ENCODE measurements around the gene BRWD1. TPM values are rescaled to one million over a fixed set of nuclear protein-coding genes. Genes with fewer than 3 reads are reported as not detected.
"Not testable (repeated sequence)": the region's sequence is repeated elsewhere in the genome, so short reads cannot be mapped to it uniquely, and the experiment has no call there.

BRWD1 gene
- total RNA-seq, 2 experiments from 2014 or later = 16.5 to 18.2 TPM

DNA sequence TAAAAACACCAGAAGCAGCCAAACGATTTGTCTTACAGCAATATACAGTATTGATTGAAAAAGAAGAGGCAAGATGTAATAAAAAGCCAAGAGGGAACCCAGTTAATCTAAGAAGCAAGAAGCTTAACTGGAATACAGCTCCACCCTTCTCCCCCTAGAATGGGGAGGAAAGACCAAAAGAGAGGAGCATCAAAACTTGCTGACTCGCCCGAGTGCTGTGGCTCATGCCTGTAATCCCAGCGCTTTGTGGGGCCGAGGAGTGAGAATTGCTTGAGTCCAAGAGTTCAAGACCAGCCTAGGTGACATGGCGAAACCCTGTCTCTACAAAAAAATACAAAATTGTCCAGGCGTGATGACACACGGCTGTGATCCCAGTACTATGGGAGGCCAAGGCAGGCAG lies 32.2 kb downstream of the BRWD1 start:
- no peaks in the 10 kb centered on the region for H3K9me3 Mint-ChIP-seq
- DNase-seq = no peak
- peaks cover 6% of the 10 kb centered on the region for H3K36me3 Mint-ChIP-seq
- H3K27ac Mint-ChIP-seq = no peak overlapping the region
- no peak overlapping the region for H3K4me3 Mint-ChIP-seq
- no peaks in the 10 kb centered on the region for H3K27me3 Mint-ChIP-seq
- H3K4me1 Mint-ChIP-seq = peaks cover 5% of the 10 kb centered on the region

DNA sequence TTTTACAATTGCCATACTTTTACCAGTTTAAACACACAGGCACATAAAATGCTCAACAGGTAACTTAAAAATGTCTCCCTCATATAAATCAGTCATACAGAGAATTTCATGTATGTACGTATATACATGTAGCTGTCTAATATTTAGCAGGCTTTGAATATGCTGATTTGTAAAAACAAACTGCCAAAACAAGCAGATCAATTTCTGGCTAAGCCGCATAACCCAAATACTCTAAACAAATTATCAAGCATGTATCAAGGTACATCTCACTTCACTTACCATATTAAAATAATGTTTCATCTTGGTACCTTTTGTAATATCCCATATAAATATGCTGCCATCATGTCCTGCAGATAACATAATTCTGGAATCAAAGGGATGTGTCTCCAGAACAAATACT lies 43.8 kb downstream of the BRWD1 start:
- no peaks in the 10 kb centered on the region for H3K4me1 Mint-ChIP-seq
- H3K27me3 Mint-ChIP-seq = no peaks in the 10 kb centered on the region
- H3K27ac Mint-ChIP-seq = no peak overlapping the region
- no peak for DNase-seq
- H3K36me3 Mint-ChIP-seq = peaks cover 19% of the 10 kb centered on the region
- H3K9me3 Mint-ChIP-seq = no peaks in the 10 kb centered on the region
- no peak overlapping the region for H3K4me3 Mint-ChIP-seq

DNA sequence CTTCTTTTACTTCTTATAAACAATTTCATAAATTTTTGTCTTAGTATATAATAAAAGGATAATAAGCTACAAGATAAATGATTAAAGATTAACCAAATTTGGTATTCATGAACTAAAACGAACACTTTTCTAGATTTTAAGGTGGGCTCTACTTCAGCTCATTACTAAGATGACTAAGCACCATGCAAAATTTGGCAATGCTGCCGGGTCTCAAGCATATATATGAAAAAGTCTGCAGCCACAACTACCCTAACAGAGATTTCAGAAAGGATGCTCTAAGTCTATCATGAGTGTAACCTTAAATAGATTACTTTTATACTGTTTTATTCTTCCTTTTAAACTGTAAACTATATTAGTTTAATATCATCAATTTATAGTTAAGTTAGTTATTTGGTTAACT lies 47.8 kb downstream of the BRWD1 start:
- Mint-ChIP-seq H3K4me1 (peaks cover 6% of the 10 kb centered on the region), H3K27ac (no peak overlapping the region), H3K4me3 (no peak overlapping the region), H3K36me3 (peaks cover 20% of the 10 kb centered on the region), H3K27me3 (no peaks in the 10 kb centered on the region), H3K9me3 (no peaks in the 10 kb centered on the region)
- no peak for DNase-seq

DNA sequence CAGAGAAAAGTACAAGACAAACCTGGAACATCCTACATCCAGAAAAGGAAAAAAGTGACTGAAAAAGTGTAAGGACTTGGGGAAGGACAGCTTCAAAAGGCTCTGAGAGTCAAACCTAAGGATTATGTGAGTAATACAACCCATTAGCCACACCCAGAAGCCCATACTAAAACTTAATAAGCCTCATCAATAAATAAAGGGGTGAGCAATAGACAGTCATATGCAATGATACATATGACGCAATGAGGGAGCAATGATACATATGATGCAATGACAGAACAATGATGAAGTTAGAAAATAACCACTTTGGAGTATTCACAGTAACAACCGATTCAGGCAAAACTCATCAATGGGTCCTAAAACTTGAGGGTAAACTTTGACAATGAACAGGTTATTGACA lies 50.1 kb downstream of the BRWD1 start:
- H3K9me3 Mint-ChIP-seq = no peaks in the 10 kb centered on the region
- peaks cover 6% of the 10 kb centered on the region for H3K4me1 Mint-ChIP-seq
- no peak for DNase-seq
- peak overlapping the region; percentile 52 for H3K27ac Mint-ChIP-seq
- no peak overlapping the region for H3K4me3 Mint-ChIP-seq
- H3K27me3 Mint-ChIP-seq = no peaks in the 10 kb centered on the region
- H3K36me3 Mint-ChIP-seq = peaks cover 12% of the 10 kb centered on the region

DNA sequence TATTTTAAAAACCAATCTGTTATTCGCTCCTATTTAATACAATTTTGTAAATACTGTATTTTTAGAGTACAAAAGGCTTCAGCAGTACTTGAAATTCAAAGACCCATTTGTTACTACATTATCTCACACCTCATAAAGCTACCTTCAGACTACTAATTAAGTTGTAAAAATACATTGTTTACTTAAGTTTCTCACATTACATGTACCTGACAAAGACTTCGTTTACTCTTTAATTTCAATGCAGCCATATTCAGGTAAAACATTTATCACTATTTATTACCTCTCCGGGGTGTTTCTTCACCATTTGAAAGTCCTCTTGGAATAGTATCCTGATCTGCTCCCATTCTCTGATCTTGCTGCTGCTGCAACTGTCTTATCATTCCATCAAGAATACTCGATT lies 55.2 kb downstream of the BRWD1 start:
- Mint-ChIP-seq H3K27ac (no peak overlapping the region), H3K4me3 (no peak overlapping the region), H3K9me3 (no peaks in the 10 kb centered on the region), H3K4me1 (peaks cover 3% of the 10 kb centered on the region), H3K27me3 (no peaks in the 10 kb centered on the region), H3K36me3 (peaks cover under 1% of the 10 kb centered on the region)
- DNase-seq = no peak

DNA sequence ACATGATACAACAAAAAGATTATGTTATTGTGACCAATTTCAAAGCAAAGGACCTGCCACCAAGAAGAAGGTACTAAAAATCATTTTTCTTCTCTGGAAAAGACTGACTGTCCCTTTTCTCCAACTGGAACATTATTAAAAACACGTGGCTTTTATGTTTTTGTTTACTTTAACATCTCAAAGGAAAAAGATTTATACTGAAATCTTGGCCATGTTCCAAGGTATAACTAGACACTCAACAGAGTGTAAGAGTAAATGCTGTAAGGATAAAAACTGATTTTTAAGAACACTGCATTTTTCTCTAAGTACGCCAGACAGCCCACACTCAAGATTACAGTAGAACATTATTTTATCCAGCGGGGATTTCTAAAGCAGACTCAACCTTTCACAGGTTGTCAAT lies 62.1 kb downstream of the BRWD1 start:
- Mint-ChIP-seq H3K4me3 (no peak overlapping the region), H3K27ac (no peak overlapping the region), H3K9me3 (no peaks in the 10 kb centered on the region), H3K4me1 (peaks cover 4% of the 10 kb centered on the region), H3K27me3 (no peaks in the 10 kb centered on the region), H3K36me3 (peaks cover 13% of the 10 kb centered on the region)
- no peak for DNase-seq

DNA sequence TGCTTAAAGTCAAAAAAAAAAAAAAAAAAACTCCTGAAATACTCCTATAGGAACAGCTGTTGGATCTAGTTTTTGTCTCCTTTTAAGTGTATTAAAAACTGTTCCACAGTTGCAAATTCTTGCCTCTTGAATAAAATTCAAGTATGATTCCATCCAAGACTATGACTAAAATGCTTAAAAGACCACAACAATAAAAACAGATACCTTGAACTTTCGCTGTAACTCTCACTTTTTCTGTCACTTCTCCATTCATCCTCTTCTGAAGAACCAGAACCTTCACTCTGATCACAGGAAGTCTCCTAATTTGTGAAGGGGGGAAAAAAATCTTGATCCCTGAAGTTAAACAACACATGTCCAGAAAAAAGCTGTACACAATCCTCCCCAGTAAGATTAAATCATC lies 75.2 kb downstream of the BRWD1 start:
- no peaks in the 10 kb centered on the region for H3K27me3 Mint-ChIP-seq
- H3K4me1 Mint-ChIP-seq = peaks cover 22% of the 10 kb centered on the region
- peaks cover 25% of the 10 kb centered on the region for H3K36me3 Mint-ChIP-seq
- peak overlapping the region; percentile 18 for H3K27ac Mint-ChIP-seq
- H3K4me3 Mint-ChIP-seq = no peak overlapping the region
- no peak for DNase-seq
- no peaks in the 10 kb centered on the region for H3K9me3 Mint-ChIP-seq

DNA sequence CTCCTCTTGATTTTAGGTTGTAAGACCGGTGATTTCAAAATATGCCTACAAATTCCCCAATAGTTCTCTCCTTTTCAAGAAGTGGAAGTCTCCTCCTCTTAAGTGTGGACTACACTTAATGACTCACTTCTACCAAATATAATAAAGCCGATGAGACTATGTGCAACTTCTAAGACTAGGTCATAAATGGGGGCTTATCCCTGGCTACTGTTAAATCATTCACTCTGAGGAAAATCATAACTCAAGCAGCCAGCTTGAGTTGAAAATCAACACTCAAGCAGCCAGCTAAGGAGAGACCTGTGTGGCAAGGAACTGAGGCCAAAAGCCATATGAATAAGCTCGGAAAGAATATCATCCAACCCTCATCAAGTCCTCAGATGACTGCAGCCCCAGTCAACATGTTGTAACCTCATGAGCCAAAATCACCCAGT lies 80.6 kb downstream of the BRWD1 start:
- no peak overlapping the region for H3K4me3 Mint-ChIP-seq
- H3K27me3 Mint-ChIP-seq = no peaks in the 10 kb centered on the region
- H3K4me1 Mint-ChIP-seq = peaks cover 2% of the 10 kb centered on the region
- peaks cover 19% of the 10 kb centered on the region for H3K36me3 Mint-ChIP-seq
- DNase-seq = no peak
- no peak overlapping the region for H3K27ac Mint-ChIP-seq
- H3K9me3 Mint-ChIP-seq = no peaks in the 10 kb centered on the region

DNA sequence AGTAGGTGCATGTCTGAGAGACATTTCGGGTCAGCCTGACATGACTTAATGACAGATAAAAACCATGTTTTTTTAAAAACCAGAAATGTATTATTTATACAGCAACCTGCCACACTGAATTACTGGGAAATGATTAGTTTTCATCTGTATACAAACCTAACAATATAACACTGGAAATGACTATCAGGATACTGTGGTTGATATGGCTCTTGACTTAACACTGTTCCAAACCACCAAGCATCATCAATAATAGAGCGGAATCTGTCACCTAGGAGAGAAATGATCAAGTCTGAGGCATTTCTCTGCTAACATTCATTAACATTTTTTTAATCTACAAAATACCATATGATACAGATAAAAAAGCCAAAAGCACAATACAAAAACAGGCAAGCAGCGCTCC lies 88.5 kb downstream of the BRWD1 start:
- H3K4me3 Mint-ChIP-seq = no peak overlapping the region

DNA sequence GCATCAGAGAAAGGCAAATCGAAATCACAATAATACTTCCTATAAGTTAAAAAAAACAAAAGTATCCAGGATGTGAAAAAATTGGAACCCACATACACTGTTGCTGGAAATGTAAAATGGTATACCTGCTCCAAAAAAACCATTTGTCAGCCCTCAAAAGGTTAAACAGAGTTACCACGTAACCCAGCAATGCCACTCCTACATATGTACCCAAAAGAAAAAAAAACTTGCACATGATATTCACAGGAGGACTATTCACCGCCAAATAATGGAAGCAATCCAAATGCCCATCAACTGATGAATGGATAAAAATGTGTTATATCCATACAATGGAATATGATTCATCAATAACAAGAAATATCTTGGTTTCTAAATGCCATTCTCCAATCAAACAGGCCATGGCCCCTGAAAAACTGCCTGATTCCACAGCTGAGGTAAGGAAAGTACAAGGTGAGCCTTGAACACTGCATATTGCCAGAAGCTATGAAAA lies 91.4 kb downstream of the BRWD1 start:
- H3K27ac Mint-ChIP-seq = no peak overlapping the region
- H3K36me3 Mint-ChIP-seq = peaks cover 24% of the 10 kb centered on the region
- no peak overlapping the region for H3K4me3 Mint-ChIP-seq
- peaks cover 10% of the 10 kb centered on the region for H3K4me1 Mint-ChIP-seq
- no peak for DNase-seq
- H3K27me3 Mint-ChIP-seq = no peaks in the 10 kb centered on the region
- no peaks in the 10 kb centered on the region for H3K9me3 Mint-ChIP-seq

More for the DNA sequence above, 88.5 kb downstream of the BRWD1 start:
- no peak for DNase-seq
- Mint-ChIP-seq H3K27ac (peak overlapping the region; percentile 23), H3K4me1 (peaks cover 4% of the 10 kb centered on the region), H3K36me3 (peaks cover 23% of the 10 kb centered on the region), H3K27me3 (no peaks in the 10 kb centered on the region), H3K9me3 (no peaks in the 10 kb centered on the region)

DNA sequence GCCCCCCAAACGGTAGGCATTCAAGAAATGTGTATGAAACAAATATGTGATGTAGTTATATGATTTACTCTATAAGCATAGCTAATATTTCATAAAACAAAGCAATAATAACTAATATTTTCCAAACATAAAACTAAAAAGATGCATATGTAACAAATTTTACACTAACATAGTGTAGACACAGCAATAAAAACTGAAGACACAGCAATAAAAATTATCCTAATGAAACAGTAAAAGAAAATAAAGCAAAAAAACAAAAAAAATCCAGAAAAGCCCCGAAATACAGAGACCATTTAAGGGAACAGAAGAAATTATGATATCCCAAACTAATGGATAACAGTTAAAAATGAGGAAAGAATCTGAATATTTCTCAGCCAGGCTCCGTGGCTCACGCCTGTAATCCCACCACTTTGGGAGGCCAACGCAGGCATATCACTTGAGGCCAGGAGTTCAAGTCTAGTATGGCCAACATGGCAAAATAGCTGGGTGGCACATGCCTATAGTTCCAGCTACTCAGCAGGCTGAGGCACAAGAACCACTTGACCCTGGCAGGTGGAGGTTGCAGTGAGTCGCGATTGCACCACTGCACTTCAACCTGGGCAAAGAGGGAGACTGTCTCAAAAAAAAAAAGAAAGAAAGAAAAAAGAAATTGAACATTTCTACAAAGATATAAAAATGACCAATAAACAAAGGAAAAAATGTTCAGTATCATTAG lies 92.0 kb downstream of the BRWD1 start:
- Mint-ChIP-seq H3K36me3 (peaks cover 22% of the 10 kb centered on the region), H3K4me3 (no peak overlapping the region), H3K27ac (no peak overlapping the region), H3K27me3 (no peaks in the 10 kb centered on the region), H3K4me1 (peaks cover 10% of the 10 kb centered on the region), H3K9me3 (no peaks in the 10 kb centered on the region)
- DNase-seq = no peak

DNA sequence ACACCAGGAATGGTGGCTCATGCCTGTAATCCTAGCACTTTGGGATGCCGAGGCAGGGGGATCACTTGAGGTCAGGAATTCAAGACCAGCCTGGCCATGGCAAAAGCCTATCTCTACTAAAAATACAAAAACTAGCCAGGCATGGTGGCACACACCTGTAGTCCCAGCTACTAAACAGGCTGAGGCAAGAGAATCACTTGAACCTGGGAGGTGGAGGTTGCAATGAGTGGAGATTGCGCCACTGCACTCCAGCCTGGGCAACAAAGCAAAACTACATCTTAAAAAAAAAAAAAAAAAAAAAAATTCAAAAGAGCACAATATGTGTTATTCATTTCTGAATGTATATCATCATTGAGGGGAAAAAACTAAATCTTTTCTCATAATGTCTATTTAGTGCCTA lies 92.6 kb downstream of the BRWD1 start:
- H3K4me3 Mint-ChIP-seq, DNase-seq, H3K27ac Mint-ChIP-seq, H3K4me1 Mint-ChIP-seq, H3K27me3 Mint-ChIP-seq, H3K9me3 Mint-ChIP-seq: not testable (repeated sequence)
- H3K36me3 Mint-ChIP-seq = peaks cover 22% of the 10 kb centered on the region

DNA sequence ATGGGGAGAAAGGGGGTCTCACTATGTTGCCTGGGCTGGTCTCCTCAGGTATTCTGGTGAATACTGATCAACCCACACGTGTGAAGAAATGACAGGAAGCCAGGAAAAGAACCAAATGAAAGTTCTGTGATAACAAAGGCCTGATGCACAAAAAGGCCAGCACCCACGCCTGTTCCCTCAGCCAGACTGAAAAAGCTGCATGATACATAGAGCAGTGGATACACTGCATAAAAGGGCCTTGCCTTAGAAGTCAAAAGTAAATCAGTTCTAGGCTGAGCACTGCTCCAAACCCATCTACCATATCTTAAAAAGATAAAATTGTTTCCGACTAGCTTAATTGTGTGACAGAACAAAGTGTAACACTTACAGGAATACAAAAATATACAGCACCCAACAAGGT lies 93.3 kb downstream of the BRWD1 start:
- Mint-ChIP-seq H3K9me3 (no peaks in the 10 kb centered on the region), H3K27me3 (no peaks in the 10 kb centered on the region), H3K4me1 (peaks cover 10% of the 10 kb centered on the region), H3K27ac (no peak overlapping the region), H3K36me3 (peaks cover 22% of the 10 kb centered on the region), H3K4me3 (no peak overlapping the region)
- DNase-seq = no peak

DNA sequence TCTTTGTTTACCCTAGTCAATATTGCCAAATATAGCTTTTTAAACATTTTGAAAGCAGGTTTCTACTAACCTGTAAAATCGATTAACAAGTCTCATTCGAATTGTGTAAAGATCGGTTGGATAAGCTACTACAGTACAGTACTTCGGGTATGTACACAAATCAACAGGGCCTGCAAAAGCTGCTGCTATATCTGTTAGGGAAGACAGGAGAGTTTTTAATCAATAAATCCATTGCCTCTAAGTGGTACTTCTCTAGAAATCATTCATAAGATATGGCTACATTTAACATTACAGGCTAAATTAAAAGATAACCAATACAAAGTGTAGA lies 95.4 kb downstream of the BRWD1 start:
- Mint-ChIP-seq H3K9me3 (no peaks in the 10 kb centered on the region), H3K27me3 (no peaks in the 10 kb centered on the region), H3K27ac (no peak overlapping the region), H3K4me3 (no peak overlapping the region), H3K4me1 (peaks cover 7% of the 10 kb centered on the region), H3K36me3 (peaks cover 14% of the 10 kb centered on the region)
- no peak for DNase-seq

DNA sequence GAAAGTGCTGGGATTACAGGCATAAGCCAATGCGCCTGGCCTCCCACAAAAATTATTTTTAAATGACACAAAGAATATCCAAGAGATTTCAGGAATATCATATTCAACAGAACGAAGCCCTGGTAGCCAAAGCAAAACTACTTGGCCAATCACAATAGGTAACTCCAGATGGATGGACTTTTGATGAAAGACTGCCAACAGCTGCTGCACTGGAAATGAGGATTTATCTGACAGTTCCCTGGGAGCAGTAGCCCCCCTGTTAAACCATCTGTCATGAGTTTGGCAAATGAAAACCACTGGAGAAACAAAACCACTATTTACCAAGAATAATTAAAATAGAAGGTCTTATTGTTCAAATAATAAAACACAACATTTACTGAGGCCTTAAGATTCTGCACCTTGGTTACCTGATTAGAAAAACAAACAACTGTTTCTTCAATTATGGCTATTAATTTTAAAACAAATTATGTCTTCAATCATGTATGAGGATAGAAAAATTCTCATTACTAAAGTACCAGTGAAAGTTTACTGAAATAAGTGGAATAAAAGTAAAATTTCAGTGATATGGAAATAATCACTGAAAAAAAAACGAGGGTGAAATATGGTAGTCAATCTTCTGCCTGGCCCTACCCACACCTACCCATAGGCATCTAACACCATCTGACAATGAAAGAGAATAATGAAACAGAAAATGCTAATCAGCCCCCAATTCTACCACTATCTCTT lies 95.9 kb downstream of the BRWD1 start:
- H3K36me3 Mint-ChIP-seq = peaks cover 14% of the 10 kb centered on the region
- H3K4me3 Mint-ChIP-seq = no peak overlapping the region
- DNase-seq = no peak
- peaks cover 9% of the 10 kb centered on the region for H3K4me1 Mint-ChIP-seq
- H3K9me3 Mint-ChIP-seq = no peaks in the 10 kb centered on the region
- H3K27ac Mint-ChIP-seq = no peak overlapping the region
- no peaks in the 10 kb centered on the region for H3K27me3 Mint-ChIP-seq

DNA sequence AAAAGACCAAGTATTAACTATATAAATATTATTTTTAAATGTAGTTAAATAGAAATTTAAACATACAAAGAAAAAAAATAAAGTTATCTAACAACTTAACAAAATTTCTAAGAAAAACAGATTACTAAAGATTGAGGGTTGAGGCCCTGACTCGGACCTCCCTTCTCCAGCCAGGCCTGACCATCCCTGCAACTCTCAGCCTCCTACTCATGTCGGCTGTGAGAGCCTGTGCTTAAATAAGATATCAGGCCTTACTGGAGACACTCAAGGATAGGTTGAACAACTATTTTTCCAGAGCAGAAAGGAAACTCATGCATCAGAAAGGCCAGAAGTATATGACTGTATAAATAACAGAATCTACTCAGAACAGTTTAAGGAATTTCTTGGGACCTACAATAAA lies 97.1 kb downstream of the BRWD1 start:
- H3K4me3 Mint-ChIP-seq = no peak overlapping the region
- no peak for DNase-seq
- H3K27me3 Mint-ChIP-seq = no peaks in the 10 kb centered on the region
- H3K9me3 Mint-ChIP-seq = no peaks in the 10 kb centered on the region
- peaks cover 9% of the 10 kb centered on the region for H3K4me1 Mint-ChIP-seq
- peaks cover 20% of the 10 kb centered on the region for H3K36me3 Mint-ChIP-seq
- H3K27ac Mint-ChIP-seq = no peak overlapping the region

Measured in activated naive CD8-positive, alpha-beta T cell treated with anti-CD3 and anti-CD28 coated beads for 36 hours (primary cell).